Calu3 (cell line): ENCODE results near the gene ATF1. TPM values are rescaled to one million over a fixed set of nuclear protein-coding genes. Genes with fewer than 3 reads are reported as not detected.
A peak's percentile ranks its signal among the peaks of the same experiment; 100 is the strongest.

Source experiments
- Bru-seq: library from RNA; stranded (reverse); fragments of 400-500 nt; gene quantifications from one replicate; lab custom pipeline; 2021; lab: Mats Ljungman, UMichigan
- BruChase-seq, 2 experiments: library from RNA; stranded (reverse); fragments of 400-500 nt; gene quantifications; one replicate each; lab custom pipeline; 2021; lab: Mats Ljungman, UMichigan
- BruUV-seq: library from RNA; stranded (reverse); fragments of 400-500 nt; replicated peaks from 2 replicates; lab custom pipeline; 2021; lab: Mats Ljungman, UMichigan
- CTCF ChIA-PET: fragments of 300-600 bp; sonication (Branson Sonifier 250); formaldehyde crosslinking; loops from one replicate; lab custom pipeline; 2022; ENCODE audit warnings: antibody characterized with exemption; lab: Charles Lee
- DNase-seq: peaks from one replicate; pipeline ENCODE4 v3.0.0; 2022
- H3K27ac Mint-ChIP-seq: one replicate; pipeline ENCODE4 v1.8.0; 2022; ENCODE audit warnings: mixed read lengths; ENCODE audit not compliant: unreplicated experiment
- H3K27me3 Mint-ChIP-seq: one replicate; pipeline ENCODE4 v1.8.0; 2022; ENCODE audit warnings: mixed read lengths; ENCODE audit not compliant: unreplicated experiment
- H3K36me3 Mint-ChIP-seq: one replicate; pipeline ENCODE4 v1.8.0; 2022; ENCODE audit warnings: mild to moderate bottlenecking, moderate library complexity, mixed read lengths; ENCODE audit not compliant: insufficient read depth, unreplicated experiment
- H3K4me1 Mint-ChIP-seq: one replicate; pipeline ENCODE4 v1.8.0; 2022; ENCODE audit warnings: mild to moderate bottlenecking, low read depth, mixed read lengths; ENCODE audit not compliant: unreplicated experiment
- H3K4me3 Mint-ChIP-seq: one replicate; pipeline ENCODE4 v1.8.0; 2022; ENCODE audit warnings: mild to moderate bottlenecking, low read depth, moderate library complexity, mixed read lengths; ENCODE audit not compliant: unreplicated experiment
- H3K9me3 Mint-ChIP-seq: one replicate; pipeline ENCODE4 v1.8.0; 2022; ENCODE audit warnings: low read depth, mixed read lengths; ENCODE audit not compliant: unreplicated experiment
- intact Hi-C: fragments of 100-400 bp; cut with micrococcal nuclease; formaldehyde crosslinking; loops from one replicate; pipeline ENCODE4 v1.10.0; 2022; ENCODE audit not compliant: unreplicated experiment
- long read RNA-seq: library from polyadenylated mRNA; stranded (forward); transcript quantifications from one replicate; pipeline ENCODE4 v2.0.0, GENCODE V29; 2022
- total RNA-seq: library from RNA; stranded (reverse); gene quantifications from 2 replicates; pipeline ENCODE4 v1.2.3, GENCODE V29; 2022
- TF ChIP-seq, protein P1 (sequence below): fragments of 200-600 bp; IDR thresholded peaks from one replicate; pipeline ENCODE4 v1.8.0; 2022; ENCODE audit warnings: antibody characterized with exemption; ENCODE audit not compliant: unreplicated experiment

The ATF1 gene
- total RNA-seq (22.9 and 23.4 TPM in 2 replicates), Bru-seq, nascent RNA (percentile 62 among the genes with signal in this experiment), BruChase-seq, experiment 1, labeled RNA remaining after a 6-hour chase (percentile 58 among the genes with signal in this experiment), BruChase-seq, experiment 2, labeled RNA remaining after a 2-hour chase (percentile 59 among the genes with signal in this experiment)
- long read RNA-seq, transcript ATF1-201 (7 exons, 2,181 nt): major isoform, 15 of 18 reads
- long read RNA-seq, partial matches to known transcripts: 0 of 18 reads
- long read RNA-seq, other reads (novel, unspliced or antisense): 3 of 18 reads

GRCh38 chr12:50763639-50764285, at the start of gene ATF1:
TSS of gene ATF1 (plus strand) at chr12:50764101. CDS start at chr12:50780146, 16,045 bp downstream.
- no peaks in the 10 kb centered on the region for H3K9me3 Mint-ChIP-seq
- intact Hi-C loops: no loop called here
- no peaks in the 10 kb centered on the region for H3K27me3 Mint-ChIP-seq
- CTCF ChIA-PET: interaction anchor here (0.6 to 1.7 kb wide), 8 partner anchors 18 to 717 kb away, joined by 3 to 10 read pairs (median 5); no protein-coding TSS in a partner anchor
- peaks cover 32% of the 10 kb centered on the region for H3K36me3 Mint-ChIP-seq
- peak within 1 kb of the TSS; percentile 83 for H3K4me3 Mint-ChIP-seq
- peak within 1 kb of the TSS; percentile 88 for H3K27ac Mint-ChIP-seq
- peaks cover 21% of the 10 kb centered on the region for H3K4me1 Mint-ChIP-seq
- no TSS peak for BruUV-seq
- DNase-seq: peak; percentile 84
- TF ChIP-seq, protein P1, sequence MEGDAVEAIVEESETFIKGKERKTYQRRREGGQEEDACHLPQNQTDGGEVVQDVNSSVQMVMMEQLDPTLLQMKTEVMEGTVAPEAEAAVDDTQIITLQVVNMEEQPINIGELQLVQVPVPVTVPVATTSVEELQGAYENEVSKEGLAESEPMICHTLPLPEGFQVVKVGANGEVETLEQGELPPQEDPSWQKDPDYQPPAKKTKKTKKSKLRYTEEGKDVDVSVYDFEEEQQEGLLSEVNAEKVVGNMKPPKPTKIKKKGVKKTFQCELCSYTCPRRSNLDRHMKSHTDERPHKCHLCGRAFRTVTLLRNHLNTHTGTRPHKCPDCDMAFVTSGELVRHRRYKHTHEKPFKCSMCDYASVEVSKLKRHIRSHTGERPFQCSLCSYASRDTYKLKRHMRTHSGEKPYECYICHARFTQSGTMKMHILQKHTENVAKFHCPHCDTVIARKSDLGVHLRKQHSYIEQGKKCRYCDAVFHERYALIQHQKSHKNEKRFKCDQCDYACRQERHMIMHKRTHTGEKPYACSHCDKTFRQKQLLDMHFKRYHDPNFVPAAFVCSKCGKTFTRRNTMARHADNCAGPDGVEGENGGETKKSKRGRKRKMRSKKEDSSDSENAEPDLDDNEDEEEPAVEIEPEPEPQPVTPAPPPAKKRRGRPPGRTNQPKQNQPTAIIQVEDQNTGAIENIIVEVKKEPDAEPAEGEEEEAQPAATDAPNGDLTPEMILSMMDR: no peak

DNA sequence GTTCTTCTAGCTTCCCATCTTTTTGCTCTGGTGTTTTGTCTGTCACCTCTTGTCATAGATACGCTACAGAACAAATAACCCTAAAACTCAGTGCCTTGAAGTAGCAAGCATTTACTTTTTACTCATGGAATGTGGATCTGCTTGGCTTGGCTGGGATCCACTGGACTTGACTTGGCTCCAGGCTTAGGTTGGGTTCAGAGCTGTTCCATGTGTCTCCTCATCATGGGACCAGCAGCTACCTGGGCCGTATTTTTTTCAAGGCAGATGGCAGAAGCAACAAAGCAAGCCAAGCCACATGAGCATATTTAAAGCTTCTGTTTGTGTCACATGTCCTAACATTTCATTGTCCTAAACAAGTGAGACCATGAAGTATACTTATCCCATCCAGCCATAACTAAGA, 48.7 kb upstream of the ATF1 start:
- H3K4me3 Mint-ChIP-seq: no peak overlapping the region
- peaks cover 8% of the 10 kb centered on the region for H3K36me3 Mint-ChIP-seq
- no peak overlapping the region for H3K27ac Mint-ChIP-seq
- no peaks in the 10 kb centered on the region for H3K27me3 Mint-ChIP-seq
- CTCF ChIA-PET: no interaction called here
- H3K4me1 Mint-ChIP-seq: no peaks in the 10 kb centered on the region
- BruUV-seq: no TSS peak
- TF ChIP-seq, protein P1: no peak
- H3K9me3 Mint-ChIP-seq: no peaks in the 10 kb centered on the region
- intact Hi-C loops: no loop called here
- no peak for DNase-seq

GRCh38 chr12:50718760-50719159, 45.1 kb upstream of the ATF1 start:
- H3K27me3 Mint-ChIP-seq: no peaks in the 10 kb centered on the region
- no peaks in the 10 kb centered on the region for H3K9me3 Mint-ChIP-seq
- DNase-seq: no peak
- CTCF ChIA-PET: no interaction called here
- H3K36me3 Mint-ChIP-seq: peaks cover 25% of the 10 kb centered on the region
- TF ChIP-seq, protein P1: no peak
- H3K4me1 Mint-ChIP-seq: no peaks in the 10 kb centered on the region
- BruUV-seq: no TSS peak
- intact Hi-C loops: no loop called here
- no peak overlapping the region for H3K4me3 Mint-ChIP-seq
- no peak overlapping the region for H3K27ac Mint-ChIP-seq

DNA sequence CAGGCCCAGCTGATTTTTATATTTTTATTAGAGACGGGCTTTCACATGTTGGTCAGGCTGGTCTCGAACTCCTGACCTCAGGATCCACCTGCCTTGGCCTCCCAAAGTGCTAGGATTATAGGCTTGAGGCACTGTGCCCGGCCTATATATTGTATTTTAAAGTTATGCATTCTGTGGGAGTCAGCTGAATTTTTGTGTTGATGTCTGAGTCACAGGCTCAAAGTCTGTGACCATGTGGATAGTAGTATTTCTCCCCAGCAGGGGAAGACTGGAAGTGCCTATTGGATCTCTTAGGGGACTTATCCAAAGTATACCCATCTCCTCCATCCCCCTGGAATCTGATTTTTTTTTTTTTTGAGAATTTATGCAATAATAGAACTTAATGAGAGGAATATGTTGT, 43.8 kb upstream of the ATF1 start:
- intact Hi-C loops: no loop called here
- peaks cover 30% of the 10 kb centered on the region for H3K36me3 Mint-ChIP-seq
- no peak for DNase-seq
- H3K4me1 Mint-ChIP-seq: no peaks in the 10 kb centered on the region
- no peak overlapping the region for H3K4me3 Mint-ChIP-seq
- no peak overlapping the region for H3K27ac Mint-ChIP-seq
- H3K27me3 Mint-ChIP-seq: no peaks in the 10 kb centered on the region
- no peaks in the 10 kb centered on the region for H3K9me3 Mint-ChIP-seq
- no TSS peak for BruUV-seq
- CTCF ChIA-PET: no interaction called here
- TF ChIP-seq, protein P1: no peak
